Pulmonary artery endothelial cell (primary cell): ENCODE data around the gene APH1B. TPM values are rescaled to one million over a fixed set of nuclear protein-coding genes. Genes with fewer than 3 reads are reported as not detected.
"Not testable (repeated sequence)": the region's sequence is repeated elsewhere in the genome, so short reads cannot be mapped to it uniquely, and the experiment has no call there.

Experiments used
- DNase-seq: peaks from one replicate; pipeline ENCODE4 v3.0.0-alpha.2; 2011; ENCODE audit warnings: low read depth, low spot score
- total RNA-seq: library from RNA; depleted of rRNA; stranded (reverse); fragments of >200 nt; gene quantifications from 2 replicates; pipeline ENCODE4 v1.2.3, GENCODE V29; 2014

APH1B gene
- 13.5 and 14.3 TPM in 2 replicates for total RNA-seq

DNA sequence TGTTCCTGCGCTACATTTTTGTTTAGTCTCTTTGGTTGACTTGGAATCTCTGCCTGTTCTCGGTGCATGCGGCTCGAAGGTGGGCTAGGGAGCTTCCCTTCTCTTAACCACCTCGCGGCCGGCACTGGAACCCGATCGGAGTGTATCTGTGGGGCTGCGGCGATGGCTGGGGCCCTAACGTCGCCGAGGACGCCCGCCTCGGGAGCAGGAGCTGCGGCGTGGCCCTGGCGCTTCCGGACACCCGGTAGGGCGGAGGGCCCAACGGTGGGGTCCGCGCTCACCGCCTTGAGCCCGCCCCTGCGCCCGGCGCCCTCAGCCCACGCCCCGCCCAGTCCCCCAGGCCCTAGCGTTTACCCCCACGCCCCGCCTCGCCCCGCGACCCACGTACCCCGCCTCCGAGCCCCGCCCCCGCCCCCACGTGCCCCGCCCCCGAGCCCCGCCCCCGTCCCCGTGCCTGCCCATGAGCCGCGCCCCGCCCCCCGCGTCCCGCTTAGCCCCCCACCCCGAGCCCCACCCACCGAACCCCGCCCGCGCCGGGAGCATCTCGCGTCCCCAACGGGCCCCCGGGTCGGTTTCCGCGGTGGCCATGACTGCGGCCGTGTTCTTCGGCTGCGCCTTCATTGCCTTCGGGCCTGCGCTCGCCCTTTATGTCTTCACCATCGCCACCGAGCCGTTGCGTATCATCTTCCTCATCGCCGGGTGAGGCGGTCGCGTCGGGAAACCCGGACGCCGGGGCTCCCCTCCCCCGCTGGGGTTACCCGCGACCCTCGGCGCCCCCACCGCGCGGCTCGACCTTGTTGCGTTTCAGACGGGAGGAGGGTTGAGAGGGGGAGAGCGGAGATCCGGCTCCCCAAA, at the start of gene APH1B:
APH1B (plus strand) TSS at position 568 of the 855 bp plus-strand sequence; CDS start at position 587, 19 bp downstream.
- DNase-seq: peak; percentile 15

DNA sequence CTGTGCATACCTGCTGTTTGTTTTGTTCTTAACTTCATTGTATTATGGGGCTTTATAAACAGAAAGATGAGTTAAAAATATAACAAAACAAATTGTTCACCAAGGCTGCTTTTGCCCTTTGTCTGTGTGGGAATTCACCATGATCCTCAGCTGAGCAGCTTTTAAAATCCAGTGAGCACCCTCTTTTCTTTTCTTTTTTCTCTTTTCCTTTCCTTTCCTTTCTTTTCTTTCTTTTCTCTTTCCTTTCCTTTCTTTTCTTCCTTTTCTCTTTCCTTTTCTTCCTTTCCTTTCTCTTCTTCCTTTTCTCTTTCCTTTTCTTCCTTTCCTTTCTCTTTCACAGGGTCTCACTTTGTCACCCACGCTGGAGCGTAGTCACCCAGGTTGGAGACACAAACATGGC, 49.7 kb upstream of the APH1B start:
- DNase-seq: no peak

GRCh38 chr15:63231206-63231605, 46.2 kb upstream of the APH1B start:
- no peak for DNase-seq

GRCh38 chr15:63231706-63232105, 45.7 kb upstream of the APH1B start:
- no peak for DNase-seq

DNA sequence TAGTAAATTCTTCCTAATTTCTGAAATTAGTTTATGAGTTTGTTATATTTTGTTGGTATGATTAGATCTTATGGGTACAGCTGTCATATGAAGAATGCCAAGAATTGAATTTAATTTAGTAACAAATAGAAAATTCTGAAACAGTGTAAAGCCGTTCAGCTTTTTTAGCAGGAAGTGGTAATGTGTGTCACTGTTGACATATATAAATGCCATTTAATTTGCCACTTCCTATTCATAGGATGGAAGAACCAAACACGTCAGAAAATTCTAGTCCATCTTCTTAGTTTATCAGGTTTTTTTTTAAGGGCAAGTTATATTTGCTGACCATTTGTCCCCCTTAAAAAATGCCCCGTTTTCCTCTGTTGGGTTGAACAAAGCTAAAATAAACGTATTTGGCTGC, 45.0 kb upstream of the APH1B start:
- DNase-seq: no peak

GRCh38 chr15:63232943-63233342, 44.5 kb upstream of the APH1B start:
- DNase-seq: no peak

DNA sequence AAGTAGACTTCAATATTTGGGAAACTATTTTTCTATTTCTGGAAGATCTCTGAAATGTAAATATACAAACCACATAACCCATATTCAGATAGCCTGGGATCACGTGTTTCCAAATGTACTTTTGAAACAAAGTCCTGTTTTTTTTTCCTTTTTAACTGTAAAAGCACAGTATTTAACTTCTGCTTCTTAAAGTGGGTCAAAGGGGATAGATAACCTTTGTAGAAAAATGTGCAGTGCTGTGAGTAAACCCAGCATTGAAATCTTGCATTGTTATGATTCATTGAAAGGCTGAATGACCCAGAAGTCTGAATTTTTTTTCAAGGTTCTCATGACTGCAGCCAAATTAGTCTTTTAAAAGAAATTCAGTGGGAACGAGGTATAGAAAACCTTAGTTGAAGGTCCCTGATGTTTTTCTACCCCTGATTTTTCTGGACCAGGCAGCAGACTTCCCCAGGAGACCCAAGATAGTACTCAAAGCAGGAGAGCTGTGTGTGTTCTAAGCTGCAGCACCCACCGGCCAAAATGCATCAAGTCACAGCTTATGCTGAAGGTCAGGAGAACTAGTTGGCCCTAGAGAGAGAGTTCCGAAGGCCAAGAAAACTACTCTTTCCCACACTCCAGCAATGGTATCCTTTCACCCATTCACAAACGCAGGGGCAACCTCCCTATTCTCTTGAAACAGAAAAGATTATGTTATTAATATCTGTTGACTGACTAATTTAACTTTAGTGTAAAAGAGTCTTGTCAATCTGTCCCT, 43.6 kb upstream of the APH1B start:
- DNase-seq: peak; percentile 62

DNA sequence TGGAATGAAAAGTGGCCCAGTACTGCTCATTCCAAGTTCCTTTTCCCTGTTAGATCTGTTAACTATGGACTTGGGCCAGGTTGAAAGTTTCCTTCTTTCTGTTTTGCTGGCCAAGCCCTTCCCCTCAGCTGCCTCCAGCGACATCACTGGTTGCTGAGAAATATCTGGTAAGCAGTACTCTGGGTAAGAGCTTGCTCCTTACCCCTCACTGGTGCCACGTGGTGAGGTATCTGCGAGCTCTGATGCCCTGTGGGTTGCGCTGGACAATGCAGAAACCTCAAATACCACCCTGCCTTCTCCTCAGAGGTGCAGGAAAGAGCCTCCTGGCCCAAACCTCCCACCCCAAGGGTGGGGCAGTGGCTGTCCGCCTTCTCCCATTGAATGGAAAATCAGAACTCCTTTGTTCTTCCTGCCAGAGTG, 42.9 kb upstream of the APH1B start:
- DNase-seq: peak; percentile 40

GRCh38 chr15:63236272-63236671, 41.1 kb upstream of the APH1B start:
- DNase-seq: no peak

DNA sequence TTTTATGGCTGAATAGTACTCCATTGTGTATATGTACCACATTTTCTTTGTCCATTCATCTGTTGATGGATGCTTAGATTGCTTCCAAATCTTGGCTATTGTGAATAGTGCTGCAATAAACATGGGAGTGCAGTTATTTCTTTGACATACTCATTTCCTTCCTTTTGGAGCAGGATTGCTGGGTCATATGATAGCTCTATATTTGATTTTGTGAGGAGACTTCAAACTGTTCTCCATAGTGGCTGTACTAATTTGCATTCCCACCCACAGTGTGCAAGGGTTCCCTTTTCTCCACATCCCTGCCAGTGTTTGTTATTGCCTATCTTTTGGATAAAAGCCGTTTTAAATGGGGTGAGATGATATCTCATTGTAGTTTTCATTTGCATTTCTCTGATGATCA, 40.3 kb upstream of the APH1B start:
- not testable (repeated sequence) for DNase-seq

GRCh38 chr15:63238171-63238570, 39.2 kb upstream of the APH1B start:
- no peak for DNase-seq

DNA sequence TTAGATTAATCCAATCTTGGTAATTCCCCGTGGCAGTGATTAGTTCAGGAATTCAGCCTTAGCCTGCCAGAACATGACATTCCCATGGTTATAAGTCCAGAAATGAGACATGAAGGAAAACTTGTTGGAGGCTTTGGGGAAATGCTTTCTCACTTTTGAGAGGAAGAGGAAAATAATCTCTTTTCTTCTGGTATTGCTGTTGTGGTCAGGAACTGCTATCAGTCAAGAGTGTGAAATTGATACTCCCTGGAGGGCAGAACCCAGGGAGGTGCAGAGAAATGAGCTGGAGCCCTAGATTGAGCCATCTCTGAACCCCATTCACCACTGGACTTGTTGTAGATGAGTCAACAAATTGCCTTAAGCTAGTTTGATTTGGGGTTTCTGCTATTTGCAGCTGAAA, 38.6 kb upstream of the APH1B start:
- DNase-seq: no peak

DNA sequence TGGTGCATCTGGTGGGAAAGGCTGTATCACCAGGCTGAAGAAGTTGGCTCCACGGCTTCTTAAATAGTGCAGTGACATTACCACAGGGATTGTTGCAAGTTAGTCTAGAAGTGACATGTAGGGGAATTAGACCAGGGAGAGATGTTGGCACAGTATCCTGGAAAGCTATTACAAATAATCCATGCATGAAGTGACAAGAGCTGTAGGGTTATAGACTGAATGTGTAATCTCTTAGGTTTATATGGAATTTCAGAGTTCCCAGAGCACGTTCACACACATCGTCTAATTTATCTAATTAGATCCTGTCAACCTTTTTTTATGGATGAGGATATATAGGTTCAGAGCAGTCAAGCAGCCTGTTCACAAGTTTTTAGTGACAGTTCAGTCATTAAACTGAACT, 37.3 kb upstream of the APH1B start:
- no peak for DNase-seq

DNA sequence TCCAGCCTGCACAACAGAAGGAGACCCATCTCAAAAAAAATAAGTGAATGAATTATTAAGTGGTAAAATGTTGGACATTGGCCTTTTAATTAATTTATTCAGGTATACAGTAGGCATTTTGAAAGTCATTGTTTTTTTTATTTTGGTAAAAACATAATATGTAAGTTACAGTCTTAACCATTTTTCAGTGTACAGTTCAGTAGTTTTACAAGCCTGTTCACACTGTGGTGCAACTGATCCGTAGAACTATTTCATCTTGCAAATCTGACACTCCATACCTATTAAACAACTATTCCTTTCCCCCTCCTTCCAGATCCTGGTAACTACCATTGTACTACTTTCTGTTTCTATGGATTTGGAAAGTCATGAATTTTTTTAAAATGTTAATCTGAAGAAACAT, 36.1 kb upstream of the APH1B start:
- DNase-seq: no peak

DNA sequence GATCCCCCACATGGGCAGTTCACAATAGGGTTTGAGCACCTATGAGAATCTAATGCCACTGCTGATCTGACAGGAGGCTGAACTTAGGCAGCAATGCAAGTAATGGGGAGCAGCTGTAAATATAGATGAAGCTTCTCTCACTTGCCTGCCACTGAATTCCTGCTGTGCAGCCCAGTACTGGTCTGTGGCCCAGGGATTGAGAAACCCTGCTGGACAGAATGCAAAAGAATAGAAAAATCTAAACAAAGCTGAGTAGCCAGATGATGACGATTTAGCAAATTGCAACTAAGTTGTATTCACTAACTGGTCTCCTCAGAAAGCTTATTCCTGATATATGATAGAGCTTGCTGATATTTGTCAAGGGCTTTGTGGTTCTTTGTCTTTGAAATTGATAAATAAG, 34.3 kb upstream of the APH1B start:
- DNase-seq: no peak

DNA sequence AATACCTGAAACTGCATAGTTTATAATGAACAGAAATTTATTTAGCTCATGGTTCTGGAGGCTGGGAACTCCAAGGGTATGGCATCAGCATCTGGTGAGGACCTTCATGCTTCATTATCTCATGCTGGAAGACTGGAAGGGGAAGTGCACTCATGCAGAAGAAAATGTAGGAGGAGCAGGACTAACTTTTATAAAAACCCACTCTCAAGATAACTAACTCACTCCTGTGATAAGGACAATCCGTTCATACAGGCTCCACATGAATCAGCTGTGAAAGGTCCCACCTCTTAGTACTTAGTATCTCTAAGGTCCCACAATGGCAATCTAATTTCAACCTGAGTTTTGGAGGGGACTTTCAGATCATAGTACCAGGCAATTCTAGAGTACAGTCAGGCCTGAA, 33.6 kb upstream of the APH1B start:
- DNase-seq: no peak

GRCh38 chr15:63244399-63244798, 33.0 kb upstream of the APH1B start:
- peak; percentile 83 for DNase-seq

GRCh38 chr15:63244976-63245645, 32.3 kb upstream of the APH1B start:
- DNase-seq: no peak

DNA sequence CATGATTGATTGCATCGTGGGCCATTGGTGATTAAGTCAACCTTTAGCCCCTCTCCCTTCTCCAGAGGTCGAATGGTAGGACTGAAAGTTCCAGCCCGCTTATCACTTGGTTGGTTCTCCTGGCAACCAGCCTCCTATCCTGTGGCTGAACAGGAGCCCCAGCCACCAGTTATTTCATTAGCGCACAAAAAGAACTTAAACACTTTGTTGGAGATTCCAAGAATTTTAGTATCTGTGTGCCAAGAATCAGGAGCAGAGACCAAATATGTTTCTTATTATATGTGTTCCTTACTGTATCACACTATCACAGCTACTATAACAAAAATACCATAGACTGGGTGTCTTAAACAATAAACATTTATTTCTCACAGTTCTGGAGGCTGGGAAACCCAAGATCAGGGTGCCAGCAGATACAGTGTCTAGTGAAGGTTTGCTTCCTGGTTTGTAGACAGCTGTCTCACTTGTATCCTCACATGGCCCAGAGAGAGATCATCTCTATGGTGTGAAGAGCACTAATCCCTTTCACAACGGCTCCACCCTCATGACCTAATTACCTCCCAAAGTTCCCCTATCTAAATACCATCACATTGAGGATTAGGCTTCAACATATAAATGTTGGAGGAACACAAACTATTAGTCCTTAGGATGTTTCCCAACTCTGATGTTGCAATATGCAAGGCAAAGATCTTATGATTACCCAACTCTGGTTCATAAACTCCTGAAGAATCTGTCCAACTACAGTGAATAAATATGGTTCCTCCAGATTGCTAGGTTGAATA, 30.5 kb upstream of the APH1B start:
- DNase-seq: no peak

DNA sequence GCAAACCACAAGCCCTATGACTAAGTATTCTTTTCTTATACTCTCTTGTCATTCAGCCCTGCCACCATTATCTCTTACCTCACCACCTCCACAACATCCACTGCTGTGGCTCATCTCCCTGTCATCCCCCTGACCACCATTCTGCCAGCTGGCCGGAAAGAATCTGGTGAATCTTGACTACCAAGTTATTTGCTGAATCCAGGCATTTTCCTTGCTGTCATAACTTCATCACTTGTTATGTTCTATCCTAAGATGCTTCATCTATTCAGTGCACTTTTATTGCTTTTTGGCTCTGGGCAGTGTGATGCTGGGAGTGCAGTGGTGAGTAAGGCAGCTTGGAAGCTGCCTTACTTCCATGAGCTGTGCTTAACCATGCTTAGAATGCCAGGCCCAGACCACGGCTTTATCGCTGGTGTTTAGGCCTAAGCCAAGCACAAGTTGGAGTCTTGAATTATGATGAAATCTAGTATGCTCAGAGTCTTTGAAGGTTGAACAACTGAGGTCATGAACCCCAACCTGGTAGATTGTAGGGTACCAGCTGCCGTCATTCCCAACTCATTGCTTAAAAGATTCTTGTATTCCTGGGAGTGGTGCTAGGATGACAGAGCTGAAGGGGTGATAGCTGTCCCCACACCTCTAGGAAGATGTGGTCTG, 27.0 kb upstream of the APH1B start:
- DNase-seq: no peak

GRCh38 chr15:63251701-63252100, 25.7 kb upstream of the APH1B start:
- DNase-seq: no peak
